WTC11 (cell line): ENCODE measurements around the gene PDE8A. TPM values are rescaled to one million over a fixed set of nuclear protein-coding genes. Genes with fewer than 3 reads are reported as not detected.

Experiments
- ATAC-seq: fragments of 200-7000 bp; cut with Tn5 transposase; 2 replicates; pipeline ENCODE4 v1.10.0; 2021; ENCODE audit warnings: mild to moderate bottlenecking, moderate library complexity
- CTCF ChIA-PET: fragments of 300-600 bp; sonication (Branson Sonifier 250); formaldehyde crosslinking; loops from one replicate; lab custom pipeline; 2021; ENCODE audit warnings: antibody characterized with exemption; lab: Charles Lee
- POLR2A ChIA-PET: fragments of 350-600 bp; sonication (Branson Sonifier 250); formaldehyde crosslinking; loops from one replicate; lab custom pipeline; 2021; ENCODE audit warnings: antibody characterized with exemption; lab: Charles Lee
- DNase-seq: peaks from one replicate; pipeline ENCODE4 v3.0.0; 2021; ENCODE audit warnings: low spot score
- H3K27ac Mint-ChIP-seq: 2 replicates; pipeline ENCODE4 v1.8.0; 2021; ENCODE audit warnings: mixed read lengths
- H3K27me3 Mint-ChIP-seq: 2 replicates; pipeline ENCODE4 v1.8.0; 2021; ENCODE audit warnings: low read depth, mild to moderate bottlenecking, moderate library complexity, mixed read lengths
- H3K36me3 Mint-ChIP-seq: 2 replicates; pipeline ENCODE4 v1.8.0; 2021; ENCODE audit warnings: mixed read lengths
- H3K4me1 Mint-ChIP-seq: 2 replicates; pipeline ENCODE4 v1.8.0; 2022; ENCODE audit warnings: mixed read lengths
- H3K4me3 Mint-ChIP-seq: 2 replicates; pipeline ENCODE4 v1.8.0; 2021; ENCODE audit warnings: mild to moderate bottlenecking, moderate library complexity, mixed read lengths
- H3K9me3 Mint-ChIP-seq: 2 replicates; pipeline ENCODE4 v1.8.0; 2021; ENCODE audit warnings: mixed read lengths
- CDX4 ChIP-seq: fragments of 250-450 bp; sonication (Bioruptor Pico); IDR thresholded peaks from 2 replicates; pipeline ENCODE4 v1.9.0; 2021; ENCODE audit warnings: moderate library complexity, mild to moderate bottlenecking, inconsistent platforms, borderline replicate concordance
- CREM ChIP-seq: sonication (generic); formaldehyde crosslinking; IDR thresholded peaks from 2 replicates; pipeline ENCODE4 v1.8.1; 2022; ENCODE audit warnings: mild to moderate bottlenecking, missing genetic modification reagents, moderate library complexity
- E2F4 ChIP-seq: sonication (generic); formaldehyde crosslinking; IDR thresholded peaks from 2 replicates; pipeline ENCODE4 v1.8.1; 2022; ENCODE audit warnings: low read depth, mild to moderate bottlenecking, moderate library complexity, missing genetic modification reagents, borderline replicate concordance
- ESRRA ChIP-seq: sonication (generic); formaldehyde crosslinking; IDR thresholded peaks from 2 replicates; pipeline ENCODE4 v1.8.1; 2022; ENCODE audit warnings: mild to moderate bottlenecking, missing genetic modification reagents, borderline replicate concordance
- FOXP1 ChIP-seq: sonication (generic); formaldehyde crosslinking; IDR thresholded peaks from 2 replicates; pipeline ENCODE4 v1.8.0; 2022; ENCODE audit warnings: missing genetic modification reagents, mild to moderate bottlenecking, moderate library complexity, borderline replicate concordance
- FOXP4 ChIP-seq: sonication (generic); formaldehyde crosslinking; IDR thresholded peaks from 2 replicates; pipeline ENCODE4 v1.8.0; 2022; ENCODE audit warnings: mild to moderate bottlenecking, missing genetic modification reagents
- GABPB1 ChIP-seq: sonication (generic); formaldehyde crosslinking; IDR thresholded peaks from 2 replicates; pipeline ENCODE4 v1.8.1; 2023; ENCODE audit warnings: mild to moderate bottlenecking, missing genetic modification reagents
- NFE2L1 ChIP-seq: sonication (generic); formaldehyde crosslinking; IDR thresholded peaks from 2 replicates; pipeline ENCODE4 v1.8.1; 2023; ENCODE audit warnings: missing genetic modification reagents
- NR1H2 ChIP-seq: sonication (generic); formaldehyde crosslinking; IDR thresholded peaks from 2 replicates; pipeline ENCODE4 v1.9.0; 2021; ENCODE audit warnings: mild to moderate bottlenecking, moderate library complexity, missing genetic modification reagents
- RORB ChIP-seq: fragments of 250-450 bp; sonication (Bioruptor Pico); IDR thresholded peaks from 2 replicates; pipeline ENCODE4 v1.9.0; 2021; ENCODE audit warnings: mild to moderate bottlenecking
- STAT6 ChIP-seq: sonication (generic); formaldehyde crosslinking; conservative IDR thresholded peaks from 2 replicates; pipeline ENCODE4 v1.8.1; 2023; ENCODE audit warnings: mild to moderate bottlenecking, low read depth, missing genetic modification reagents, moderate library complexity
- USF2 ChIP-seq: sonication (generic); formaldehyde crosslinking; IDR thresholded peaks from 2 replicates; pipeline ENCODE4 v1.8.1; 2023; ENCODE audit warnings: mild to moderate bottlenecking, missing genetic modification reagents, moderate library complexity
- ZBTB43 ChIP-seq: sonication (generic); formaldehyde crosslinking; IDR thresholded peaks from 2 replicates; pipeline ENCODE4 v1.8.1; 2023; ENCODE audit warnings: mild to moderate bottlenecking, missing genetic modification reagents
- ZNF219 ChIP-seq: sonication (generic); formaldehyde crosslinking; IDR thresholded peaks from 2 replicates; pipeline ENCODE4 v1.8.0; 2023; ENCODE audit warnings: missing genetic modification reagents, mild to moderate bottlenecking, borderline replicate concordance
- ZNF317 ChIP-seq: sonication (generic); formaldehyde crosslinking; IDR thresholded peaks from 2 replicates; pipeline ENCODE4 v1.8.1; 2023; ENCODE audit warnings: low read depth, mild to moderate bottlenecking, moderate library complexity, missing genetic modification reagents, borderline replicate concordance
- ZNF423 ChIP-seq: fragments of 250-450 bp; sonication (Bioruptor Pico); IDR thresholded peaks from 2 replicates; pipeline ENCODE4 v2.1.2; 2022; ENCODE audit warnings: mild to moderate bottlenecking, moderate library complexity
- ZNF425 ChIP-seq: fragments of 250-450 bp; sonication (Bioruptor Pico); conservative IDR thresholded peaks from 2 replicates; pipeline ENCODE4 v1.9.0; 2021; ENCODE audit warnings: mild to moderate bottlenecking
- ZNF532 ChIP-seq: fragments of 250-450 bp; sonication (Bioruptor Pico); IDR thresholded peaks from 2 replicates; pipeline ENCODE4 v1.9.0; 2021; ENCODE audit warnings: mild to moderate bottlenecking, borderline replicate concordance
- total RNA-seq: library from RNA; stranded (reverse); gene quantifications from 3 replicates; pipeline ENCODE4 v1.2.3, GENCODE V29; 2021

Gene PDE8A
- total RNA-seq, 1 experiment from 2014 or later, result 13.9 TPM

- H3K4me3 Mint-ChIP-seq, result no peak overlapping the region
- ATAC-seq (no peak), DNase-seq (no peak)
- ChIA-PET POLR2A (no interaction called here), CTCF (no interaction called here)
- H3K27me3 Mint-ChIP-seq, result no peaks in the 10 kb centered on the region
- no peak overlapping the region for H3K27ac Mint-ChIP-seq
- H3K4me1 Mint-ChIP-seq, result no peaks in the 10 kb centered on the region
- no peaks in the 10 kb centered on the region for H3K9me3 Mint-ChIP-seq
- H3K36me3 Mint-ChIP-seq, result peaks cover 10% of the 10 kb centered on the region
- TF ChIP-seq ZNF219 (CRISPR knock-in tag) (no peak), RORB (no peak), ZBTB43 (CRISPR knock-in tag) (no peak), STAT6 (CRISPR knock-in tag) (no peak), USF2 (CRISPR knock-in tag) (no peak), ZNF317 (no peak), ZNF423 (no peak), E2F4 (CRISPR knock-in tag) (no peak), NR1H2 (no peak), ESRRA (CRISPR knock-in tag) (no peak), GABPB1 (CRISPR knock-in tag) (no peak), FOXP1 (CRISPR knock-in tag) (no peak), NFE2L1 (CRISPR knock-in tag) (no peak), ZNF532 (CRISPR knock-in tag) (no peak), ZNF425 (CRISPR knock-in tag) (no peak), CREM (CRISPR knock-in tag) (no peak), FOXP4 (CRISPR knock-in tag) (no peak), CDX4 (CRISPR knock-in tag) (no peak)
These were observed 134.4 kb downstream of the PDE8A start for GRCh38 chr15:85116066-85116465.
